ENCODE results near the gene C2orf74.
"Not testable (repeated sequence)": the region's sequence is repeated elsewhere in the genome, so short reads cannot be mapped to it uniquely, and the experiment has no call there.

C2orf74 gene

DNA sequence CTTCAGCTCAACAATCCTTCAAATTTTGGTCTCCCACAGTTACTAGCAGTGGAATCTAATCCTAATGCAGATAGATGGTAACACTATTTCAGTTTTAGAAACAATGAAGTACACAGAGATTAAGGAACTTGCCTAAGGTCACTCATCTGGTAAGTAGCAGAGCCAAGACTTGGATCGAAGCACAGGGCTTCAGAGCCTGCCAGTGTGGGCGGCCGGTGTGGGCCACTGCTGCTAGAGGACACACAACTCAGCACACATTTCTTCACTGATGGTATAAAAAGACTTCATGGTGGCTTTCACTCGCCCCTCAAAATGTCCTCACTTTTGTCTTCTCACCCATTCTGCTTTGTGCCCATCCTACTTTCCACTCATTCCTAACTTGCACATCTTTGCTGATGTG lies 11.1 kb downstream of the C2orf74 start:
- no peak for DNase-seq (ENCODE audit: low read depth)

DNA sequence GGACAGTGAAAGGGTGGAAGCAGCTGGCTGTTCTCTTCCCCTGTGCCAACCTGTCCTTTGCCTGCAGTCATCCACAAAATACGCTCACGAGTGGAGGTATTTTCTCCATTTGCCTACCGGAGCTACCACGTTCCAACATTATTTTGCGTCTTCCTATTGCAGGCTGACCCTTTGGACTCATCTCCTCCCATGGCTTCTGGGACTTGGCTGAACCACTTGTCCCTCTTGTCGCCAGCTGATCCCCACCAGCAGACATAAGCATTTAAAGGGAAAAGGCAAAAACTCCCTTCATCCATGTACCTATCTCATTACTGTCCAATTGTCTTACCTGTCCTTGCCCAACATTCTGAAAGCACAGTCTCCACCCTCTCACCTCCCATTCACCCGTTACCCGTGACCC lies 13.0 kb downstream of the C2orf74 start:
- no peak for DNase-seq (ENCODE audit: low read depth)

DNA sequence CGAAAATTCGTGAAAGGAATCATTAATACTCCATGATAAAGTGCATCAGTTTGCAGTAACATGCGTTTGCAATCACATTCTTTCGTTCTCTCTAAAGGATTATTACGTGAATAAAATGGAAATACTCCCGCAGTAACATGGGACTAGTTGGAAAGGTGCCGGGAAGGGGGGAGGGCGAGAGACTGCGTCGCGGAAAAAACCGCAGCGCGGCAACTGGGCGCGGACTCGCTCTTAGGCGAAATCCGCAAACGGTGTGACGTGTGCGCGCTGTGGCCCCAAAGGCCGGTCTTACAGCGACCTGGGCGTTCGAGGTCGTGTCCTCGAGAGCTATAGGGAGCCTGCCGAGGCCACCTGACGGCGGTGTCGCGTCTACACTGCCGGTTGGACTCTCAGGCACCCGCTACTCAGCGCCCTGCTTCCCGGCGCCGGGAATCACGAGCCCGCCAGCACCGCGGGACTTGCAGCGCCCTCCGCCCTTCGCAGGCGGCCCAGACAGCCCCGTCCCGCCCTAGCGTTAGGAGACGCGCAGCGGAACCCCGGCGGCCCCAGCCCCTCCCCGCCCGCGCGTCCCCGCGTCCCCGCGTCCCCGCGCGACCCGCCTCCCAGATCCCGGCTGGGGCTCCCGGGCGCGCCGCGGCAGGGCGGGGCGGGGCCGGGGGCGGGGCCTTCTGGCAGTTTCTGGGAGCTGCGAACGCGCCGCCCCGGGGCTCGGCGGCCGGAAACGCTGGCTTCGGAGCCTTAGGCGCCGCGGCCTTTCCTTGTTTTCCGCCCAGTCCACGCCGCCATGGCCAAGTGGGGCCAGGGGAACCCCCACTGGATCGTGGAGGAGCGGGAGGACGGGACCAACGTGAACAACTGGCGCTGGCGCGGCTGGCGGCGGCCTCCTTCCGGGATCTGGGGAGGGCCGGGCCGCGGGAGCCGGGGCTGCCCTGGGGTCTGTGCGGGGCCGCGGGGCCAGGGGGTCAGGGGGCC lies 15.1 kb downstream of the C2orf74 start:
- DNase-seq (ENCODE audit: low read depth): peak; percentile 54

DNA sequence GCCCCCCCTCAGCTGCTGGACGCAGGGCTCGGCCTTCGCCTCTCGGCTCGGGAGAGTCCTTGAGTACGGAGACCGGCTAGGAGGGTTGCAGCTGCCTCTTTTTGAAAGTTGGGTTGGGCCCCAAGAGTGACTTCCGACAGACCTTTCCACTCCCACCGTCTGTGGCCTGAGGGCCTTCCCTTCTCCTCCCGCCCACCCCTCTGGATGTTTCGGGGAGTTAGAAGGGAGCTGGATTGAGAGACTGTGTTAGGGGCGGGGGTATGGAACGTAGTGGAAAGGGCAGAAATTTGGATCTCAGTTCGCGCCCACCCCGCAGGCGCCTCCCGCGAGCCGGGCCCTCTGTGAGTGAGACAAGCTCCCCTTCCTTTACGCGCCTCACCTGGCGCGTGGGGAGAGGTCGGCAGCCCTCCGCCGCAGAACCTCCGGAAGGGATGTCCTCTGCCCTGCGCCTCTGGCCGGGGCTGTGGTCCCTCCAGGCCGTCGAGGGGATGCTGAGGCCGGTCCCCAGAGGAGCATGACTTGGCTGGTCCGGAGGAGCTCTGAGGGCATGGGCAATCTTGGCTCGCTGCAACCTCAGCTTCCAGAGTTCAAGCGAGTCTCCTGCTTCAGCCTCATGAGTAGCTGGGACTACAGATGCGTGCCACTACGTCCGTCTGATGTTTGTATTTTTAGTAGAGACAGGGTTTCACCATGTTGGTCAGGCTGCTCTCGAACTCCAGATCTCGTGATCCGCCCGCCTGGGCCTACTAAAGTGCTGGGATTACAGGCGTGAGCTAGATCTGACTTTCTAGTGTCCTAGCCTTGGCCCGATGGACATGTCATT lies 15.9 kb downstream of the C2orf74 start:
- DNase-seq (ENCODE audit: low read depth): no peak

DNA sequence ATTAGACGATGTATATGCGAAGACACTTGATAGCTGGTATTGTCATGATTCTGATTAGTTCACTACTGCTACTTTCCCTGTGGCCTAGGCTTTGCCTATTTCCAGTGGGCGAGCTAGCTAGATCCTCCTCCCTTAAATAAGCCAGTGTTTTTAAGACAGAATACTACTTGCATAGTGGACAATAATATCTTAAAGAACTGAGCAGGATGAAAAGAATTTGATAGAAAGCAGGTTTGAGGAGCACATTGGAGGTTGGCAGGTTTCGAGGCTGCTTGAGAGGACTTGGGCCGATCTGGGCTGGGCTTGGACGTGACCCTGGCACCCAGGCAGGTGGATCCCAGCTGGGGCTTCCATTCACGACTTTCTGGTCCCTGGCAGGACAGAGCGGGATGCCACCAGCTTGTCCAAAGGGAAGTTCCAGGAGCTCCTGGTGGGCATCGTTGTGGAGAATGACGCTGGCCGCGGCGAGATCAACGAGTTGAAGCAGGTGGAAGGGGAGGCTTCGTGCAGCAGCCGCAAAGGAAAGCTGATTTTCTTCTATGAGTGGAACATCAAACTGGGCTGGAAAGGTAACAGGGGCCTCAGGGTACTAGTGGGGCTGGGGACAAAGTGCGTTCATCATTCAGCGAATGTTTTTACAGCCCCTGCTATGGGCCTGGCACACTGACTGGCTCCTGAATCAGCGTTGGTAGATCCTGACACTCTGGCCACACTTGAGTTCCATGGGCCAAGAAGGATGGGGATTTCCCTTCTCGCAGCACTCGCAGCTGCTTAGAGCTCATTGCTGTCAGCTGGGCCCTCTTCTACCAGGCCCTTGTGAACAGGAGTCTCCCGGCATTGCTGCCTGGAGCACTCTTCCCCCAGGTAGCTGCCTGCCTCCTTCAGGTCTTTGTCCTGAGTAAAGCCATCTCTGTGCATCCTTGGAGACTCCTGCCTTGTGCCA lies 16.9 kb downstream of the C2orf74 start:
- DNase-seq (ENCODE audit: low read depth): no peak

DNA sequence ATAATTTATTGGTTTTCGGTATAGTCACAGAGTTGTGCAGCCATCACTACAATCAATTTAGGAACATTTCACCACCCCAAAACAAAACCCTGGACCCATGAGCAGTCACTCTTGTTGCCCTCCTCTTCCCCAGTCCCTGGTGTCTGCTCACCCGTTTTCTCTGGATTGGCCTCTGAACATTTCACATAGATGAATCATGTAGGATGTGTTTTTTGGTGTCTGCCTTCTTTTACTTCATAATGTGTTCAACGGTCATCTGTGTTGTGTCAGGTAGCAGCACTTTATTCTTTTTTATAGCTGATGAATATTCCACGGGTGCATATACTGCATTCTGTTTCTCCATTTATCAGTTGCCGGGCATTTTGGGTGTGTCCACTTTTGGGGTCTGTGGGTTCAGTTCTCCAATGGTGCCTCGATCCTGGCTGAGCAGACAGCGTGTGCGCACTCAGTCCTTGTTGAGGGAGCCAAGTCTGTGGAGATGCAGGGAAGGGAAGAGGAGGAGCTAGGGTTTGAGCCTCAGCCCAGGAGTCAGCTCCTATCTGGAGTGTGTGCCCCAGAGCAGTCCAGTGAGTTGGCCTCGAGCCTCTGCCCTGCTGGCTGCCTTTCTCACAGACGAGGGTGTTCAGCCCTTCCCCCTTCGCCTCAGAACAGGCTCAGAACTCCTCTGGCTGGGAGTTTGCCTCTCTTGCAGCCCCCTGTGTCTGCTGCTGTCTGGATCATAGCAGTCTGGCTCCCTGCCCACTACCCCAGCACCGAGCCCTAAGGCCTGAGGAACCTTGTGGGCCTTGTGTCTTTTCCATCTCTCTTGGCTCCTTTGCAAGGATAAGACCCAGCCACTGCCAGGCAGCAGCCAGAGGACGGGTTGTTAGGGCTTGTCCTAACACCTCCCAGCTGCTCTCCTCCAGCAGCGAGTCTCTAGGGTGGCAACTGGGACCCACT lies 18.0 kb downstream of the C2orf74 start:
- DNase-seq (ENCODE audit: low read depth): no peak

DNA sequence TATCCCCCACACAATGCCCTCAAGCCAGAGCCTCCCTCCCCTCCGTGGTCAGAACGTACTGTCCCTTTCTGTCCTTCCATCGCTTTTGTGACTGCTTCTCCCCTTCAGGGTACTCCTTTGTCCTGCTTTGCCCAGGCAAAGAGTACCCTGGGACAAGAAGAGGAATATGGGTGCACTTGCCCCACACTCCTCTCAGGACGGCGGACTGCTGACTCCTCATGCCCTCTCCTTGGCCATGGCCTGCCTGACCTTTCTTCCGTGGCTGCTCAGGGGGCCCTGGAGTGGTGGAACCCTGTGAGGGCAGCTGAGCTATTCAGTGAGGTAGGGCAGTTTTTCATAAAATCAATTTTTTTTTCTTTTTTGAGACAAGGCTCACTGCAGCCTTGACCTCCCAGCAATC lies 18.7 kb downstream of the C2orf74 start:
- no peak for DNase-seq (ENCODE audit: low read depth)

DNA sequence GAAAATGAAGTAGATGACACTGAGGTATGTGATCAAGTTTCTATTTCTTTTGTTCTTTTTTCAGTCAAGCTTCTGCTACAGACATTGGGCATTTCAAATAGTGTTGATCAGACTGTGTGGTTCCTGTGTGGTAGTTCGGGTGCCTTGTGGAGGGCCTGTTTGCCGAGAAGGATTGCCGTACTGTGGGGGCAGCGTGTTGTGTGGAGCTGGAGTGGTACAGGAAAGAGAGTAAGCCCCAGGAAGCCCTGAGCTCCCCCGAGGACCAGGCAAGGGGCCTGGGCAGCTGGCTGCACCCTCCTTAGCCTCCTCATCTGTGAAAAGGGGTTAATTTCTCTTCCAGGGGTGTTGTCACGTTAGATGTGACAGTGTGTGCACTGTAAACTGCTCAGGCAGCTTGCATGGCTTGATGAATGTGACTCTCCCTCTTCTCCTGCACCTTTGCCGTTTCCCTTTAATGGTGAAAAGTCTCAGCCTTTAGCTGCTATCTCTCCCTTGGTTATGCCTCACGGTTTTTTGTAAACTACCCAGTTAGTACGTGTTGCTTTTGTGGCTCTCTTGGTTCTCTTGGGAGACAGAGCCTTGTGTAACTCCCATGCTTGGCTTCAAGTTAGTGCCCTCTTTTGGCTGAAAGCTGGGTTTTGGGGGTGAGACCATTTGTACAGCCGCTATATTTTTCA lies 19.5 kb downstream of the C2orf74 start:
- no peak for DNase-seq (ENCODE audit: low read depth)

DNA sequence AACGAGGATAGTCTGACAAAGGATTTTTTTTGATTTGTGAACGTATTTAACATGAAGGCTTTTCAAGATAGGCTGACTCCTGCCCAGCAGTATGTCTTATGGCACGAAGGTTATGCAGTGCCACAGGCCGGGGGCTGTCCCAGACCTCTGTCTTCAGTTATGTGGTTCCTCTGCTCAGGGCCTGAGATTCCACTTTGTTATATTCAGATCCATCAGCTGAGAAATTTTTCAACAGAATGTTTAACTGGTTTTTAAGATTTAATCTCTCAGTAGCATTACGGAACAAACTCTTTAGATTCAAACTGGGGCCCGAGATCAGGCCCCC lies 20.0 kb downstream of the C2orf74 start:
- DNase-seq (ENCODE audit: low read depth): no peak

DNA sequence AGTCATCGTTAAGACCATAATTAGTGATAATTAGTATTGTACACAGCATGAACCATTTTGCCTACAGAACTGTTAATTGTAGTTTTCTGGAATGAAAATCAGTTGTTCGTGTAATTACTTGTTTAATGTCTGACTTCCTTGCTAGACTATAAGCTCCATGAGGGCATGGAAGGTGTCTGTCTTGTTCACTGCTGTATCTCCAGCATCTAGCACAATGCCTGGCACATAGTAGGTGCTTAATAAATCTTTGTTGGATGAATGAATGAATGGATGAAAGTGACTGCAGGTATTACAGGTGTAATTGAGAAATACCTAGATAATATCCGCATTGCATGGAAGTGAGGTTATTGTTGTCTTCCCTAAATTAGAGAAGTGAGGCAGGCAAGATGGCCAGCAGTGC lies 21.8 kb downstream of the C2orf74 start:
- DNase-seq (ENCODE audit: low read depth): no peak

DNA sequence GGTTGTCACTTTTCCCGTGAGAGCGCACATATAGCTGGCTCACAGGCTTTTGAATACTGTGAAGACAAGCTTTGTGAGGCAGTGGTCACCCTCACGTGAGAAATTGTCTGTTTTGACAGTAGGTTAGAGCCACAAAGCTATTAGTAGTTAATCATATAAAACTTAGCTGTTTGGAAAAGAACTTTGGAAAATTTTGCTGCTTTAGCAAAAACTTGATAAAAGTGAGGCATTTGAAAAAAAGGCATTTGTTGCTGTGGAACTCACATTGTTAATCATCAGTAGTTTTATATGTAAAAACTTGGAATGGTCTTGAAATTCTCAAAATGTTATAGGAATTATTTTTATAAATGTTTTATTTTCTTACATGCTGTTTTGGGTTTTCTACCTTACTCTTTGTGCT lies 22.3 kb downstream of the C2orf74 start:
- DNase-seq (ENCODE audit: low read depth): no peak

DNA sequence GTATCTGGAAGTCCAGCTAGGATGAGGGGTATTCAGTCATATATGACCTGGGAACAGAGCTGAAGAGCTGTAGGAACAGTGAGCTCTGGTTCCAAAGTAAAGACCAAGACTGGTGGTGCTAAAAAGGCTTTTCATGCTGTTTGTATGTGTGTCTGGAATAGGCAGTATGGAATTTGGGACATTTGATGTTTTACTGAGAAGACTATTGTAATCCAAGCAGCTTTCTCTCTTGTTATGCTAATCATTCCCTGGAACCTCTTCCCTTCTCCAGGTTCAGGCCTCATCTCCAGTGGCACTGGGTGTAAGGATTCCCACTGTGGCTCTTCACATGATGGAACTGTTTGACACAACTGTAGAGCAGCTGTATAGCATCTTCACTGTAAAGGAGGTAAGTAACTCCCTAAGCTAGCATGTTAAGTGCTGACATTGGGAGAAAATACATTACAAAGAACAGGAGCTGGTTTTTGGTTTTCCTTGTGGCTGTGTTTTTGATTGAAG lies 23.3 kb downstream of the C2orf74 start:
- DNase-seq (ENCODE audit: low read depth): no peak

DNA sequence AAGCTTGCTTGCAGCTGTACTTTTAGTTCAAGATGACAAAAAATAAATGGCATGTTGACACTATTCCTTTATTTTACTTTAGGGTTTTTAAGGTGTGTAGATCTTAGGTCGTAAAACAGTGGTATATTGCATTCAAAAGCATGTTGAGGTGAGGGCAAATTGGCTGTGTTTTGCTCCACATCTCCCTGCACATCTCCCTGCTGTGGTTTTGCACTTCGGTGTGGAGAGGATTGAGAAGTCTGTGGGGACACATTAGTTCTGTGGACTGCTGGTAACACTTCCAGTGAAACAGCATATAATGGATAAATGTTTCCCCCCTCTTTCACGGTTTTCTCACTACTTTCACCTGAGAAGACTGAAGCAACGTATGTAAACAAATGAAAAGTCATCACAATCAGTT lies 25.1 kb downstream of the C2orf74 start:
- DNase-seq (ENCODE audit: low read depth): no peak

DNA sequence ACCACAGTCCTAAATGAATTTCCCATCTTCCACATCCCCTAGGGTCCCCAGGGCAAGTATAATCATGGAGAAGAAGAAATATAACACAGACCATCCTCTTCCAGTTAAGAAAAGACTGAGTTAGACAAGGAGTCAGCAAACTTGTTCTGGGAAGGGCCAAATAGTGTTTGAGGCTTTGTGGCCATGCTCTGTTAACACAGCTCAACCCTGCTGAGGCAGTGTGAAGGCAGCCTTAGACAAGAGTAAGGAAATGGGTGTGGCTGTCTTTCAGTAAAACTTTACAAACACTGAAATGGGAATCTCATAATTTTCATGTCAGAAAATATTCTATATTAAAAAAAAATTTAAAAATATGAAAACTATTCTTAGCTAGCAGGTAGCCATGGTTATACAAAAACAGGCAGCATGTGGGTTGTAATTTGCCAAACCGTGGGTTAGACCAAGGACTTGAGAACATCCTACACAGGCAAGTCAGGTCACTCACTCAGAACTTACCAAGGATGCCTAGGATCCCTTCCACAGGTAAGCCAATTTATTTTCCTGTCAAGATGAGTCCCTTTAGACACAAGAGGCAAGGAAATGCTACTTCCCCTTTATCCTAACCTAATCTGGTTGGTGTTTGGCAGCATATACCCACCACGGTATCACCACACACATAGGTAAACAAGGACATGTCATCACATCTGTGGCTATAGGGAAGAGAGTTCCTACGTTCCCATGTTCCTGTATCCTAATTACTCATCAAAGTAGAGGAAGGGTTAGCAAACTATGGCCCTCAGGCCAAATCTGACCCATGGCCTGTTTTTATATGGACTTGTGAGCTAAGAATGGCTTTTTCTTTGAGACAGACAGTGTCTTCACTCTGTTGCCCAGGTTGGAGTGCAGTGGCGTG lies 31.9 kb downstream of the C2orf74 start:
- no peak for DNase-seq (ENCODE audit: low read depth)

DNA sequence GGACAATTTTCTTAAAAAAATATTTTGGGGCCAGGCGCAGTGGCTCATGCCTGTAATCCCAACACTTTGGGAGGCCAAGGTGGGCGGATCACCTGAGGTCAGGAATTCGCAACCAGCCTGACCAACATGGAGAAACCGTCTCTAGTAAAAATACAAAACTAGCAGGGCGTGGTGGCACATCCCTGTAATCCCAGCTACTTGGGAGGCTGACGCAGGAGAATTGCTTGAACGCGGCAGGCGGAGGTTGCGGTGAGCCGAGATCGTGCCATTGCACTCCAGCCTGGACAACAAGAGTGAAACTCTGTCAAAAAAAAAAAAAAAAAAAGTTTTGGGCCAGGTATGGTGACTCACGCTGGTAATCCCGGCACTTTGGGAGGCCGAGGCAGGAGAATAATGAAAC lies 32.7 kb downstream of the C2orf74 start:
- not testable (repeated sequence) for DNase-seq (ENCODE audit: low read depth)

DNA sequence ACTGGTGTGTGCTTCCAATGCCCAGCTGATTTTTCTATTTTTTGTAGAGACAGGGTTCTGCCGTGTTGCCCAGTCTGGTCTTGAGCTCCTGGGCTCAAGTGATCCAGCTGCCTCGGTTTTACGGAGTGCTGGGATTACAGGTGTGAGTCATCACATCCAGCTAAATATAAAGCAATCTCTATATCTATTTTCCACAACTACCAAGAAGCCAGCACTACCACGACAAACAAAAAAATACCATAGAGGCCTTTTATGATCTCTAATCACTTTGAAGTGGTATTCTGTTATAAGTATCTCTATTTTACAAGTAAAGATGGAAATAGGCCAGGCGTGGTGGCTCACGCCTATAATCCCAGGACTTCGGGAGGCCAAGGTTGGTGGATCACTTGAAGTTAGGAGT lies 34.7 kb downstream of the C2orf74 start:
- no peak for DNase-seq (ENCODE audit: low read depth)

DNA sequence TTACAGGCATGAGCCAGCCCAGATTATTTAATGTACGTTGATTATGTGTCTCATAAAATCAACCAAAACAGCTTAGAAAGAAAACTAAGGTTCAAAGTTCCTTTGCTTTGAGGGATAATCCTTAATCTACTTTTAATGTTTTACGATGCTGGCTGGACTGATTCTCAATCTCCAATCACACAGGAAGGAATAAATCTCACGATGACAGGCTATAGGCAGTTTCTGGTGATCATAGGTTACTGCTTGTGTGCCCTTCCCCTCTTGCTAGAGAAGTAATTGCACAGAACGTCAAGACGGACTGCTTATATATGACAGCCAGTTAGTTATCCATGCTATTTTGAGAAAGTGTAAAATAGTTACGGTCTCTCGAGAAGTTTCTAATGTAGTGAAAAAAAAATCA lies 43.1 kb downstream of the C2orf74 start:
- no peak for DNase-seq (ENCODE audit: low read depth)

DNA sequence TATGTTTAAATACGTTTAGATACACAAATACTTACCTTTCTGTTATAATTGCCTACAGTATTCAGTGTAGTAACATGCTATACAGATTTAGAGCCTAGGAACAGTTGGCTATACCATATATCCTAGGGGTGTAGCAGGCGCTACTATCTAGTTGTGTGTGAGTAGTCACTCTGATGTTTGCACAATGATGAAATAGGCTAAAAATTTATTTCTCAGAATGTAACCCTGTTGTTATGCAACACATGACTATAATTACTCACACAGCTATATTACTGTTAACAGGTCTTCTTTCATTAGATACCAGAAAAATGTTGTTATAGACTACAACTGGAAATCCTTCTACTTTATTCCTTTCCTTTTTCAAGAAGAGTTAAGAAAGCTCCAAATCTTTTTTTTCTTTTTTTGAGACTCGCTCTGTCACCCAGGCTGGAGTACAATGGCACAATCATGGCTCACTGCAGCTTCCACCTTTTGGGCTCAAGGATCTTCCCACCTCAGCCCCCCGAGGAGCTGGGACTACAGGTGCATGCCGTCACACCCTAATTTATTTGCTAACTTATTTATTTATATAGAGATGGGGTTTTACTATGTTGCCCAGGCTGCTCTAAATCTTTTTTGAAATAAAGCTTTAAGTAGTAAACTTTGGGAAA lies 48.5 kb downstream of the C2orf74 start:
- no peak for DNase-seq (ENCODE audit: low read depth)

DNA sequence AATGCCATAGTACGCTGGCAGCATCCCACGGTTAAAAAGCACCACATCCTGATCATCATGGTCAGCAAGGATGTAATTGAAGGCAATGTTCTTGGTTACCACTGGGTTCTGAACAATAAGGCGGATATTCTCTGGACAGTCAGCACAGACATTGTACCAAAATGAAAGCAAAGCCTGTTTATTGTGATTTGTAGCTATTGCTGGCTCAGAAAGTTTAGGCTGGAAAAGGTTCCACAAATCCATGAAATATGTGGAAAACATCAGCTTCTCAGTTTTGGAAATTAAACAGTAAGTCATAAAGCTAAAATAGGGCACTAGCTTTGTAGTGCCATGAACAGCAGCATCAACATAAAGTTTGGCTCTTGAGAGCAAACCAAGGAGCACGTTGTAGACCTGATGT lies 52.2 kb downstream of the C2orf74 start:
- no peak for DNase-seq (ENCODE audit: low read depth)

Data from HS-27A (cell line).